HG02763 (cell line): ENCODE measurements around the gene CXCL10.
A peak's percentile ranks its signal among the peaks of the same experiment; 100 is the strongest.
"Not testable (repeated sequence)": the region's sequence is repeated elsewhere in the genome, so short reads cannot be mapped to it uniquely, and the experiment has no call there.

Experiments
- ATAC-seq: cut with Tn5 transposase; IDR thresholded peaks from one replicate; pipeline ENCODE4 v1.9.1; 2021; ENCODE audit warnings: mild to moderate bottlenecking, moderate library complexity; ENCODE audit not compliant: unreplicated experiment

CXCL10 gene

DNA sequence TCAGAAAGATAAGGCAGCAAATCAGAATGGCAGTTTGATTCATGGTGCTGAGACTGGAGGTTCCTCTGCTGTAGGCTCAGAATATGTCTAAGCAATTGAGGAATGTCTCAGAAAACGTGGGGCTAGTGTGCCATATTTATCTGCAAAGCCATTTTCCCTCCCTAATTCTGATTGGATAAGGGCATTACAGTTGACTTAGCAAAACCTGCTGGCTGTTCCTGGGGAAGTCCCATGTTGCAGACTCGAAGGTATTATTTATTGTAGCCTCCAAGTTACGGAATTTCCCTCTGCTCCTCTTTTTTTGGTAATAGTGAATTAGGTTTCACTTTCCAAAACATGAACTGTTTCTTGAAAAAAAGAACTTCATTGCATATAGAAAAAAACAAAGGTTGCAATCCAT lies at the start of gene CXCL10:
Gene CXCL10, minus strand, starts transcription at position 109 of the 400 bp plus-strand sequence. Its CDS starts 66 bp downstream, at position 43.
- ATAC-seq = no peak

DNA sequence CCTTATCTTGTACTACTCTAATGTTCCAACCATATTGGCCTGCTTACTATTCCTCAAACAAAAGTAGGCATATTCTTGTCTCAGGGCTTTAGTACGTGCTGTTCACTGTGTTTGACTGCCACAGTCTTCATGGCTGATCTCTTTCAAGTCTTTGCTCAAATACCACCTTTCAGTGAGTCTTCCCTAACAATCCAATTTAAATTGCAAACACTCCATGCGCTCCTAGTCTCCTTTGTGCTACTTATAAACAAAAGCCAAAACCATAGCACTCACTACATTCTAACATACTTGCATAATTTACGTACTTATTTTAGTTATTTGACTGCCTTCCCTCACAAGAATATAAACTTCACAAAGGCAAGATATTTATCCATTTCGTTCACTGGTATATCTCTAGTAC lies 49.5 kb upstream of the CXCL10 start:
- no peak for ATAC-seq

GRCh38 chr4:76067652-76068286 lies 44.5 kb upstream of the CXCL10 start:
- ATAC-seq = peak; percentile 64

DNA sequence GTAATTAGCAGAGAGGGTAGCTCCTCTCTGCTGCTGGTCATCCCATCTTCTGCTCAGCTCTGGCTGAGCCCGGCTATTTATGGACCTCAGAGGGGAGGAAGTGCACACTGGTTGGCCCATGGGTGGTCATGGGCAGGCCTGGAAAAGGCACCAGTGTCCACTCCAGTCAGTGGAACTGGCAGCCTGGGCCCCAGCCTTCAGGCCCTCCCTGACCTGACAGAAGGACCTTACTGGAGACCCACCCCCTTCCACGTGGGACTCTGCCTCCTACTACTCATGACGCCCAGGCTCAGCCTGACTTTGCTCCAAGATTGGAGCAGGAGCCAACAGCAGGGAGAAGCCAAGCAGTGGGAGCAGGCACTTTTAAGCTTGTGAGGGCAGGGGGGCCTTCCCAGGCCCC lies 43.2 kb upstream of the CXCL10 start:
- no peak for ATAC-seq

GRCh38 chr4:76061982-76062381 lies 38.7 kb upstream of the CXCL10 start:
- ATAC-seq = no peak

GRCh38 chr4:76061421-76061820 lies 38.1 kb upstream of the CXCL10 start:
- no peak for ATAC-seq

- ATAC-seq = no peak
These were observed 37.2 kb upstream of the CXCL10 start for GRCh38 chr4:76060506-76060905.

- ATAC-seq = no peak
These were observed 36.5 kb upstream of the CXCL10 start for GRCh38 chr4:76059750-76060149.

GRCh38 chr4:76058888-76059426 lies 35.7 kb upstream of the CXCL10 start:
- no peak for ATAC-seq

GRCh38 chr4:76058302-76058701 lies 35.0 kb upstream of the CXCL10 start:
- ATAC-seq = no peak

- ATAC-seq = no peak
These were observed 32.1 kb upstream of the CXCL10 start for GRCh38 chr4:76055421-76055820.

DNA sequence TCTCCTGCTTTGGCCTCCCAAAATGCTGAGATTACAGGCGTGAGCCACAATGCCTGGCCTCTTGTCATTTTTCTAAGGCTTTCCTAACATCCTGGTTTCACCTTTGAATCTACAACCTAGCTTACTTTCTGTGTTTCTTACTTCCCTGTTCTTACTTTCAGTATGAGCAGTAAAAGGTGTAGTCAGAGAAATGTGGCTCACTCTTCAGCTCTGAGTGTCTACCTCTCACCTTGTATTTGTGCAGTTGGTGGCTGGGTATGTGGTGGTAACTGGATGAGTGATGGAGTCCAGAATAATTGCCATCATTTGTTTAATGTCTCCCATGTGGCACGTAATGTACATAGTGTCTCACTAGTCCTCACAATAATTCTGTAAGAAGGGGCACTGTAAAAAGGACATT lies 31.7 kb upstream of the CXCL10 start:
- peak; percentile 96 for ATAC-seq

GRCh38 chr4:76053730-76054129 lies 30.4 kb upstream of the CXCL10 start:
- ATAC-seq = no peak

GRCh38 chr4:76050560-76051050 lies 27.3 kb upstream of the CXCL10 start:
- ATAC-seq = not testable (repeated sequence)

DNA sequence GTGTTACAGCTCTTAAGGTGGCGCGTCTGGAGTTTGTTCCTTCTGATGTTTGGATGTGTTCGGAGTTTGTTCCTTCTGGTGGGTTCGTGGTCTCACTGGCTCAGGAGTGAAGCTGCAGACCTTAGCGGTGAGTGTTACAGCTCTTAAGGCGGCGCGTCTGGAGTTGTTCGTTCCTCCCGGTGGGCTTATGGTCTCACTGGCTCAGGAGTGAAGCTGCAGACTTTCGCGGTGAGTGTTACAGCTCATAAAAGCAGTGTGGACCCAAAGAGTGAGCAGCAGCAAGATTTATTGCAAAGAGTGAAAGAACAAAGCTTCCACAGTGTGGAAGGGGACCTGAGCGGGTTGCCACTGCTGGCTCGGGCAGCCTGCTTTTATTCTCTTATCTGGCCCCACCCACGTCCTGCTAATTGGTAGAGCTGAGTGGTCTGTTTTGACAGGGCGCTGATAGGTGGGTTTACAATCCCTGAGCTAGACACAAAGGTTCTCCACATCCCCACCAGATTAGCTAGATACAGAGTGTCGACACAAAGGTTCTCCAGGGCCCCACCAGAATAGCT lies 26.6 kb upstream of the CXCL10 start:
- ATAC-seq = not testable (repeated sequence)

- ATAC-seq = not testable (repeated sequence)
These were observed 21.4 kb upstream of the CXCL10 start for GRCh38 chr4:76044686-76045085.

GRCh38 chr4:76043306-76043705 lies 20.0 kb upstream of the CXCL10 start:
- not testable (repeated sequence) for ATAC-seq

DNA sequence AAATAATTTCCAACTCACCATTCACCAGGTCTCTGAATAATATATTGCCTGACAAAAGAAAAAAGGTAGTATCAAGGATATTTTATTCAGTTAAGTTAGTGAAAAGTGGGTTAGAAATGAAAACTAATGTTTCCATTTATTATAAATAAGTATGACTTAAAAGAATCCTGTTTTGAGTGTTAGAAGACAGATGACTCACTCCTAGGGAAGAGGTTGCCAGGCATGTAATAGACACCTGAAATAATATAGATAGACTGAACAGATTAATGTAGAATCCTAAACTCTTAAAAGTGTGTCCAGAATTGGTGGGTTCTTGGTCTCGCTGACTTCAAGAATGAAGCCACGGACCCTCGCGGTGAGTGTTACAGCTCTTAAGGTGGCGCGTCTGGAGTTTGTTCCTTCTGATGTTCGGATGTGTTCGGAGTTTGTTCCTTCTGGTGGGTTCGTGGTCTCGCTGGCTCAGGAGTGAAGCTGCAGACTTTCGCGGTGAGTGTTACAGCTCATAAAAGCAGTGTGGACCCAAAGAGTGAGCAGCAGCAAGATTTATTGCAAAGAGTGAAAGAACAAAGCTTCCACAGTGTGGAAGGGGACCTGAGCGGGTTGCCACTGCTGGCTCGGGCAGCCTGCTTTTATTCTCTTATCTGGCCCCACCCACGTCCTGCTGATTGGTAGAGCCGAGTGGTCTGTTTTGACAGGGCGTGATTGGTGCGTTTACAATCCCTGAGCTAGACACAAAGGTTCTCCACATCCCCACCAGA lies 19.1 kb upstream of the CXCL10 start:
- ATAC-seq = not testable (repeated sequence)

DNA sequence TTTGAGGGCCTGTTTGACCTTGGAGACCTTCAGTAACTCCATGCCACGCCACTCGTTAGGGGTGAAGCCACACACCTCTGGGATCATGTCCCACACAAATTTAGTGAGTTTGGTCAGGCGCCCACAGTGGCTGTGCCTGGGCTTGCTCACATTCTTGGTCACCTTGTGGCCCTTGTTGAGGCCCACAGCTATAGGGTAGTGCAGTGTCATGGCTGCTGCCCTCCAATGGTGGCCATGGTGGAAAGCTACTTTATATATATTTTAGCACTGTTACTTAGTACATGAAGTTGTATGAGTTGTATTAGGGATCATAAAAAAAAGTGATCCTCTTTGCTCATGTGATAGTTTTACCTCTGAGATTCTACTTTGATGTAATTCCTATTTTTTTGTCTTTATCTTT lies 13.6 kb upstream of the CXCL10 start:
- no peak for ATAC-seq

- no peak for ATAC-seq
These were observed 12.6 kb upstream of the CXCL10 start, which contains the start of gene CXCL11 for GRCh38 chr4:76035799-76036380. Gene CXCL11, minus strand, starts transcription at chr4:76036070. Its CDS starts 83 bp downstream, at chr4:76035987.

GRCh38 chr4:76035141-76035540 lies 11.8 kb upstream of the CXCL10 start:
- ATAC-seq = no peak
